Stimulated activated CD8-positive, alpha-beta memory T cell treated with anti-CD3 and anti-CD28 coated beads, Interleukin-15, amount 100 ng/mL, for 1 hour (primary cell): Measurements from ENCODE around the gene MPZL1.
A peak's percentile ranks its signal among the peaks of the same experiment; 100 is the strongest.
"Not testable (repeated sequence)": the region's sequence is repeated elsewhere in the genome, so short reads cannot be mapped to it uniquely, and the experiment has no call there.

Experiments used
- DNase-seq: peaks from one replicate; pipeline ENCODE4 v3.0.0-alpha.2; 2020; ENCODE audit warnings: low read depth

The MPZL1 gene

GRCh38 chr1:167781558-167781957, 59.8 kb downstream of the MPZL1 start:
- no peak for DNase-seq

- no peak for DNase-seq
Measured at GRCh38 chr1:167782946-167783345, 61.2 kb downstream of the MPZL1 start.

- DNase-seq: no peak
Measured at GRCh38 chr1:167784876-167785550, 63.2 kb downstream of the MPZL1 start.

GRCh38 chr1:167786502-167786901, 64.7 kb downstream of the MPZL1 start:
- DNase-seq: no peak

GRCh38 chr1:167789501-167789900, 67.7 kb downstream of the MPZL1 start:
- no peak for DNase-seq

GRCh38 chr1:167790117-167790516, 68.3 kb downstream of the MPZL1 start:
- DNase-seq: no peak

GRCh38 chr1:167791281-167792187, 69.8 kb downstream of the MPZL1 start:
- no peak for DNase-seq

GRCh38 chr1:167792188-167792565, 70.4 kb downstream of the MPZL1 start:
- no peak for DNase-seq

GRCh38 chr1:167794043-167794442, 72.3 kb downstream of the MPZL1 start:
- DNase-seq: no peak

- no peak for DNase-seq
Measured at GRCh38 chr1:167795810-167796740, 74.3 kb downstream of the MPZL1 start.

- DNase-seq: no peak
Measured at GRCh38 chr1:167797015-167797414, 75.2 kb downstream of the MPZL1 start.

GRCh38 chr1:167798952-167799351, 77.2 kb downstream of the MPZL1 start:
- no peak for DNase-seq

- no peak for DNase-seq
Measured at GRCh38 chr1:167799747-167800146, 78.0 kb downstream of the MPZL1 start.

- no peak for DNase-seq
Measured at GRCh38 chr1:167800251-167800650, 78.5 kb downstream of the MPZL1 start.

GRCh38 chr1:167802235-167802634, 80.5 kb downstream of the MPZL1 start:
- DNase-seq: no peak

- DNase-seq: peak; percentile 78
Measured at GRCh38 chr1:167803358-167804207, 81.8 kb downstream of the MPZL1 start.

GRCh38 chr1:167805041-167805556, 83.3 kb downstream of the MPZL1 start:
- no peak for DNase-seq

- not testable (repeated sequence) for DNase-seq
Measured at GRCh38 chr1:167806235-167806634, 84.5 kb downstream of the MPZL1 start.

- not testable (repeated sequence) for DNase-seq
Measured at GRCh38 chr1:167806676-167807075, 84.9 kb downstream of the MPZL1 start.

GRCh38 chr1:167808104-167808503, 86.3 kb downstream of the MPZL1 start:
- no peak for DNase-seq

- no peak for DNase-seq
Measured at GRCh38 chr1:167808690-167809089, 86.9 kb downstream of the MPZL1 start.
